Hematopoietic multipotent progenitor cell treated with erythropoietin and hydrocortisone succinate and interleukin-3 and kit ligand, for 8 days (in vitro differentiated cells): ENCODE measurements around the gene ASTN1.

Experiments
- DNase-seq: peaks from one replicate; pipeline ENCODE4 v3.0.0-alpha.2; 2015

The ASTN1 gene

GRCh38 chr1:176869577-176869976 lies 294.9 kb downstream of the ASTN1 start:
- no peak for DNase-seq

DNA sequence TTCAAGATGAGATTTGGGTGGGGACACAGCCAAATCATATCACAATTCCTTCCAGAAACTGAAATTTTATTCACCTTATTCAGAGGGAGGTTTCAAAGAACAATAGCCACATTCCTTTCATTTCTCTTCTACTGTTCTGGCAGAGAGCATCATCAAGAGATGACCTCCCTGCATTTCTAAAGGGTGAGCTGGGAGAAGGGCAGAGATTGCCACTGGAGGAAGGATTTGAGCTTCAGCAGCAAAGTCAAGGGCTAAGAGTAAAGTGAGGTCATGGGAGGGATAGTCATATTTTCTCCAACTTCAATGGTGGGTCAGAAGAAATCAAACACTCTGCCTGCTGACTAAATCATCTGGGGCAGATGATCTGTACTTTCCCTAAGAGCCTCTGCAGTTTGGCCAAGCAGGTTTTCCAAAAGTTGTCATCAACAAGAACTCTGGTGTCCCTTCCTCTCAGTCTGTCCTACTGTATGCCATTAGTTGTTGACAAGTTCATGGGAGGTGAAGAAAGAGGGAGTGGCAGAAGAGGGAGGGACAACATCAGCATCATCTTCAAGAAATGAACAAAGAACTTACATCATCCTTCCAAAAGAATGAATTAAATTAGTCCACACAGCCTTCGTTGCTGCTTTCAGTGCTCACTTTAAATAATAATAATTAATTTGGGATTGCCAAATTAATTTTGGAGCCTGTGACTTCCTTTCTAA lies 298.3 kb downstream of the ASTN1 start:
- no peak for DNase-seq

- DNase-seq = no peak
These were observed 300.3 kb downstream of the ASTN1 start for GRCh38 chr1:176864211-176864610.

- DNase-seq = no peak
These were observed 300.9 kb downstream of the ASTN1 start for GRCh38 chr1:176863613-176864012.

GRCh38 chr1:176858433-176858916 lies 306.0 kb downstream of the ASTN1 start:
- DNase-seq = no peak

DNA sequence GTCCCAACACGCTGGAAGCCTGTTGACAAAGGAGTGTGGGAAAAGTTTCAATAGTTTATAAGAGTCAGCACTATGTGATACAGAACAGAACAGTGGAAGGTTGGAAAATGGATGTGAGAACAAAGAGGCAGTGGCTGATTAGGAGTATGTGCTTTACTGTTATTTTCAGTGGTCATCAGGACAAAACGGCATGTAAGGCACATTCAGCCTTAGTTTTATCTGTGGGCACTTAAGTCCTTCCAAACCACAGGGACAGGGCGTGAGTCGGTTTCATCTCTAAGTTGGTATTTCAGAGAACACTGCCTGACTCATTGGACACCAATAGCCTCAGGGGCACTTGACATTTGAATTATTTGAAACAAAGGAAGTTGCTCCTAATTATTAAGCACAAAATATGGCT lies 306.9 kb downstream of the ASTN1 start:
- DNase-seq = no peak

- no peak for DNase-seq
These were observed 309.5 kb downstream of the ASTN1 start for GRCh38 chr1:176854758-176855745.

DNA sequence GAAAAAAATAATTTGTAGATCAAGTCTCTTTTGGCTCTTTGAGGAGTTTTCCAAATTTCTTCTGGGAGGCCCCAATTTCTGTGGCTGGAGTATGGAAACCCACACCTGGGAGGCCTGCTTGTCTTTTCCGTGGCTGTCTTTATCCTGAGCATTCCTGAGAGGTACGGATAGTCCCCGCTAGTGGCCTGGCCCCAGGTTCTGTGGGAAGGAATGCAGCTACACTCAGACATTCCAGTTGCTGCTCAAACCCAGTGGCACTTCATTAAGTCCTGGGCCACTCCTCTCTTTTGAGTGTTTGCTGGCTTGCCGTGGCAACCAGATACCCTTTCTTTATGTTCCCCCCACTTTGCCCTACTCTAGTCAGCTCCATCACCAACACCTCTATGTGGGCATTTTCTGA lies 310.4 kb downstream of the ASTN1 start:
- DNase-seq = no peak

GRCh38 chr1:176853503-176853902 lies 311.0 kb downstream of the ASTN1 start:
- no peak for DNase-seq

DNA sequence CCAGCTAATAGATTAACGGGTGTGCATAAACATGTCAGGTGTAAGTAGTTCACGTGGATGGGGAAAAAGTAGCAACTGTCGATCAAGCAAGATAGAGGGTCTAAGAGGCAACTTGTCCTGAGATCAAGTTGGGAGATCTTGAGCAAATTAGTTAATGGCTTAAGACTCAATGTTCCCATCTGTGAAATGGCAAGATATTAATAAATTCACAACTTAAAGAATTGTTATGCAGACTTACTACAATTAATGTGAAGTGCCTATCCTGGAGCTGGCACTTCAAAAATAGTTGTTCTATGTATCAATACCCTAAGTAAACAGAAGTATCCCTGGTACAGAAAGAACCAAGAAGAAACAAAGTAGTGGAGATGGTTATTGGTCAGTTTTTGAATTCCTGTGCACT lies 312.4 kb downstream of the ASTN1 start:
- no peak for DNase-seq

DNA sequence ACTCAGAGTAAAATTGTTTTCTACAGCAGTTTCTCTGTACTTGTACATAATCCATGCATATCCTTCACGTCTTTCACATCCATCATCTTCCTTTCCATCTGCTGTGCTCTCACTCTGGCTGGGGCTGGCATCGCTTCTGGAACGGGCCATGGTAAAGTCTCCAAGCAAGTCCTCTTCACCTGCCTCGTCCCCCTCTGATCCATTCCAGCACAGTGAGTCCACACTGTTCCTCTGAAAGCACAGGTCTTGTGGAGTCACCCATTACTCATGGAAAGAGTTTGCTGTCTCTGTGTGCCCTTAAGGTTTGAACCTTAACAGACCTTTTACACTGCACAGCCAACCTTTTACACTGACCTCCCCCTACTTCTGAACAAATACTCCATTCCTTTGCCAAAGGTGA lies 313.6 kb downstream of the ASTN1 start:
- DNase-seq = no peak

- DNase-seq = no peak
These were observed 315.2 kb downstream of the ASTN1 start for GRCh38 chr1:176849281-176849680.

GRCh38 chr1:176847052-176847451 lies 317.5 kb downstream of the ASTN1 start:
- no peak for DNase-seq

DNA sequence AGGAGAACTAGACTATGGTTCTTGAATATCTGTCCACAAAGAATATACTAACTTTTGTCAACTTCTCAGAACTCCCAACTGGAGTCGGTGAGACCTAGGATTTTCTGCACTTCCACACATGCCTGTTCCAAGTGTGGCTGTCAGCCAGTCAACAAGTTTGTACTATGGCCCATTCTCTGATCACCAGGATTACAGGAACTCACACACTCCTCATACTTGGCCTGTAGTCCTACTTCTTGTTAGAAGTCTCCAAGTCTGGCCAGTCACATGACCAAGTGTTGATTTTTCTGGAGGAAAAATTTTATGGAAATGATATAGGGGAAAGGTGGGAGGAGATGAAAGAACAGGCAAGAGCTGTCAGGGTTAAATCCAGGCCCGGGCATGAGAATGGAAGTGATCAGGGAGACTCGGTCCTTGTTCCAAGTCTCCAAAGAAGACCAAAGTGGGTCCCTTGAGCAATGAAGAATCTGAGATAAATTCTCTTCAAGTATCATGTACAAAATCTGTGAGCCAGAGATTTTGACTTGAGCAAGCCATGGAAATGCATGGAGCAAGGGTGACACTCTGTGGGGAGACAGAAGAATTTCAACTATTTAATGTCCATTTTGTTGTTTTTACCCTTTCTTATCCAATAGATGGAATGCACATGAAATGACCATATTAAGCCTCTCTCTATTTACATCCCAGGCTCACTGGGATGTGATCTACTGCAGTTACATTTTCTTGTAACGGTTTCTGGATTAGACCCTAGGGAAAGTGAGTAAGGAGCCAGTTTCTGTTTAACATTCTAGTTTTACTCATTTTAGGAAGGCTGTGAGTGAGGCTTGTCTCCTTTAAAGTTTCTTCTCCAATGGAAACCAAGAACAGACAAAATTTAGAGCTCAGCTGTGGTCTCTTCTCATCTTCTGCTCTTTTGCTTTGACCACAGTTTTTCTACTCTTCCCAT lies 320.9 kb downstream of the ASTN1 start:
- DNase-seq = peak; percentile 14

DNA sequence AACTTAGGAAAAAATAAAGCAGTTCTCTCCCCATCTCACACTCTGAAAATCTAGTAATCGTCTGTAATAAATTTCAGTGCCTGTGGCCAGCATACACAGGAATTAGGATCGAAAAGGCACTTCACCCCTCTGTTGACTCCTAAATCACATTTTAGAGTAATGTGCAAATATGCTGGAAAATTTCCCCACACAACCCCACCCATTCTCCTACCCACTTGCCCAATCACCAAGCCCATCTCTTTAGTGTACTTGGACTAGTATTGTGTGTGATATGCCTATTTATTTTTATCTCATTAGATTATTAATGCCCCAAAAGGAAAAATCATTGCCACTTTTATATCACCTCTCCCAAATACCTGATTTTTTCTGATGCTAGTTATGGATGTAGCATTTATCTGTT lies 323.3 kb downstream of the ASTN1 start:
- DNase-seq = no peak

GRCh38 chr1:176839216-176839615 lies 325.3 kb downstream of the ASTN1 start:
- DNase-seq = no peak

GRCh38 chr1:176838276-176838995 lies 326.1 kb downstream of the ASTN1 start:
- no peak for DNase-seq

DNA sequence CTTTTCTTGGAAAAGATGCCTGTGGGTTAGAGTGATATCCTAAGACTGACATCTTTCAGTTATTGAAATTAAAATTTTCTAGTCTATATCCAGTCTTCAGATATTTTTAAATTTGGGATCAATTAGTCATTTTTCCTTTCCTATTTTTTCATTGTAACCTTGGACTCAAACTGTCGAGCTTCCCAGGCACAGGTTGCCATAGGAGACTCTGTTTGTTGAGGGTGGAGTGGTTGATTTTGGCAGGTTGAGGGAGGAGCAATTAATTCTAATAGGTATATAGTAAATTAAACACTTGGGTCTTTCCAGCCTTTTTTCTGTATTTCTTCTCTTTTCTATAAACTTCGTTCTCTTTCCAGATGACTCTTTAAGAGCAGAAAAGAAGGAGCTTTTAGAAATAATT lies 326.8 kb downstream of the ASTN1 start:
- no peak for DNase-seq

DNA sequence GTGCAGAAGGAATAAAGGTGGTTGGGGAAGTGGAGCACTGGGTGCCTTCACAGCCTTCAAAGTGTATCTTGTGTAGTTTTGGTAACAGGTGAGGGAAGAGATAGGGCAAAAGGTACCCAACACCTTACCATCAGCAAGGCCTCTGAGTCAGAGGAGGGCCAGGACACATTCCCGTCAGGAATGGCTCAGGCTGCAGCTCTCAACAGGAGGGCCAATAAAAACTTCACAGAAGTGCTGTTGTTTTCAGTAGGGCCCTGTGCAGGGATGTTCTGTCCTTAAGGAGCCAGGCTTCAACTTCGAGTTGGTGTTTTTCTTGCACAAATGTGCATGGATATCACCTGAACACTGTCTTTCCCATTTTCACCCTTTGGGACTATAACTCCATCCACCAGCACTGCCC lies 333.4 kb downstream of the ASTN1 start:
- DNase-seq = no peak

GRCh38 chr1:176829261-176829660 lies 335.3 kb downstream of the ASTN1 start:
- no peak for DNase-seq

DNA sequence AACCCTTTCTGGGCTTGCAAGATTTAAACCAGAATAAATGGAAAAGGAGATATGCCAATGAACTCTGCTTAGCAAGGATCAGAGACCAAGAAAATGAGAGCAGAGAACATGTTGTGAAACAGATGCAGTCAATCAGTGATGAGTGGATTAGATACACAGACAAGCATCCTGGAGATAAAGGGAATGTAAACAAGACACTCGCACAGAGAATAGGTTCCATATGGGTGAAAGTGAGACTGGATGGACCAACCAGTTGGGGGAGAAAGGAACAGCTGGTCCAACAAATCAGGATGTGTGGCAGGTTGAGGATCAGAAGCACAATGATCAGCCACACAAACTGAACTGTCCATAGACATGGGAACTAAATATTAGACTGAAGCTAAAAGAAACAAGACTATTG lies 338.2 kb downstream of the ASTN1 start:
- DNase-seq = no peak

DNA sequence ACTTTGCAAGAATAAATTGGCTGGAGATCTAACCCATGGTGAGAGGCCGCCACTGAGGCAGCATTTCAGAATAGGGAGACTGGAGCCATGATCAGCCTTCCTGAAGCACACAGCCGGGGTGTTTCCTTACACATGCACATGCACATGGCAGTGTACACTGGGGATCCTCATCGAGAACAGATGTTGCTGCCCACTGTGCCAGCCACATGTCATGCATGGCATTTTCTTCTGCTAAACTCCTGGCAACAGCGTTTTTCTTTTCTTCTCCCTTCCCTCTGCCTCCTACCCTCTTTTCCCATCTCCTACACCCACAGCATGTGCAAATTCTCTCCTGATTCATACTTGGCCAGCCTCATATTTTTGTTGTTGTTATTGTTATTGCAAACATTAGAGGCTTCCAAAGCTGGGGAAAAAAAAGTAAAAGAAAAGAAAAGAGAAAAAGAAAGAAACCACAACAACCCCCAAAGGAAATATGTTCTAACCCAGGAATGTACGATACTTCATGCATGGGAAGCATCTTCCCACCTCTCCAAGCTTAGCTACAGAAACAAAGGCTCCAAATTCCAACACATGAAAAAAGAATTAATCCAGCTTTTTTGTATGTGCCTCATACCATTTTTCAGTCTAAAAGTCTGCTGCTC lies 344.0 kb downstream of the ASTN1 start:
- no peak for DNase-seq
